Upper lobe of left lung (tissue), 6 donors: ENCODE measurements around the gene ATAD1. TPM values are rescaled to one million over a fixed set of nuclear protein-coding genes. Genes with fewer than 3 reads are reported as not detected.
A peak's percentile ranks its signal among the peaks of the same experiment; 100 is the strongest.

Source experiments
- ATAC-seq, 2 donors: fragments of 200-7000 bp; cut with Tn5 transposase; one replicate each; pipeline ENCODE4 v1.9.1; 2022; ENCODE audit warnings: mild to moderate bottlenecking in 2 of 2, moderate library complexity in 2 of 2; ENCODE audit not compliant: low FRiP score in 2 of 2
- DNase-seq, 2 donors: peaks; one replicate each; pipeline ENCODE4 v3.0.0-alpha.2; 2019 to 2020
- H3K27ac ChIP-seq, 4 donors: fragments of 200-600 bp; sonication (generic); one replicate each; pipeline ENCODE4 v1.5.1; 2016 to 2019
- H3K27me3 ChIP-seq, 4 donors: fragments of 200-600 bp; sonication (generic); one replicate each; pipeline ENCODE4 v1.5.1; 2017 to 2019
- H3K36me3 ChIP-seq, 4 donors: fragments of 200-600 bp; sonication (generic); one replicate each; pipeline ENCODE4 v1.5.1; 2016 to 2019
- H3K4me1 ChIP-seq, 4 donors: fragments of 200-600 bp; sonication (generic); one replicate each; pipeline ENCODE4 v1.5.1; 2018 to 2019
- H3K4me3 ChIP-seq, 4 donors: fragments of 200-600 bp; sonication (generic); one replicate each; pipeline ENCODE4 v1.5.1; 2017 to 2019; ENCODE audit warnings: mild to moderate bottlenecking in 2 of 4, moderate library complexity in 1 of 4
- H3K9me3 ChIP-seq, 4 donors: fragments of 200-600 bp; sonication (generic); one replicate each; pipeline ENCODE4 v1.5.1; 2018 to 2019
- EP300 ChIP-seq, 4 donors: sonication (generic); formaldehyde crosslinking; IDR thresholded peaks; one replicate each; pipeline ENCODE4 v1.5.1; 2017; ENCODE audit warnings: antibody characterized with exemption in 4 of 4, control low read depth in 2 of 4
- POLR2A ChIP-seq, 4 donors: fragments of 450-650 bp; IDR thresholded peaks; one replicate each; pipeline ENCODE4 v1.5.1; 2016 to 2017; ENCODE audit warnings: antibody characterized with exemption in 4 of 4, mild to moderate bottlenecking in 2 of 4
- POLR2AphosphoS5 ChIP-seq, 2 donors: sonication (generic); formaldehyde crosslinking; IDR thresholded peaks; one replicate each; pipeline ENCODE4 v1.5.1; 2017; ENCODE audit warnings: antibody characterized with exemption in 2 of 2
- WGBS, 2 donors: methylation state at CpG; one replicate each; pipeline ENCODE4 v1.1.5; 2017 to 2018; 5-methylcytosine and 5-hydroxymethylcytosine counted together
- total RNA-seq, 6 donors: library from RNA; depleted of rRNA in 4 of 6; stranded (reverse); fragments of >200 nt in 4 of 6; gene quantifications; one replicate each; pipeline versions ENCODE4 v1.1.0 to v1.2.1, GENCODE V29; 2016 to 2021
- TF ChIP-seq, protein P1 (sequence below), 6 experiments: fragments of 450-650 bp in 4 of 6; fragments of 200-600 bp in 2 of 6; sonication (generic) in 2 of 6; IDR thresholded peaks; one replicate each; pipeline ENCODE4 v1.5.1; 2016 to 2019; ENCODE audit warnings: antibody characterized with exemption in 6 of 6
- donor health status: DM: no; HTN: no; CAD: no; lungs with moderate emphysema.
- donor health status: DM: no; HTN: yes; CAD: no; lungs with severe emphysema.

ATAD1 gene
- total RNA-seq, 6 donors from 2014 or later, result 6.3 to 66.9 (median 36.2) TPM

DNA sequence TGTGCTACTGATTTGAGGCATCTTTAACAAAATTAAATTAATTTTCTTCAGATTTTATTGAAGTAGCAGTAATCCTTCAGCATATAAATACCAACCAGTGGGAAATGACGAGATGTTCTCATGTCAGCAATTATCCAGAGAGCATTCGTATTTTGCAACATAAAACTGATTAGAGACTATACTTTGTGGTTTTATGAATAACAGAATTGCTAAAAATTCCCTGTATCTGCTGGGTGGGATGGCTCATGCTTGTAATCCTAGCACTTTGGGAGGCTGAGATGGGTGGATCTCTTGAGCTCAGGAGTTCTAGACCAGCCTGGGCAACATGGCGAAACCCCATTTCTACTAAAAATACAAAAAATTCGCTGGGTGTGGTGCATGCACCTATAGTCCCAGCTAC is 56.9 kb downstream of the ATAD1 start:
- Histone ChIP-seq H3K27ac (no peak overlapping the region), H3K27me3 (no peaks in the 10 kb centered on the region), H3K4me1 (no peaks in the 10 kb centered on the region), H3K36me3 (peaks cover 0 to 25% (median 1%) of the 10 kb centered on the region in 4 donors), H3K9me3 (no peaks in the 10 kb centered on the region), H3K4me3 (no peak overlapping the region)
- DNase-seq (no peak), ATAC-seq (no peak)
- 88 to 91% methylated on average over 4 of the region's 4 CpGs for WGBS, 2 donors
- TF ChIP-seq POLR2AphosphoS5 (IDR thresholded peaks at IDR 0.05) (no peak), POLR2A (IDR thresholded peaks at IDR 0.05) (no peak), EP300 (IDR thresholded peaks at IDR 0.05) (no peak)
- TF ChIP-seq, protein P1, sequence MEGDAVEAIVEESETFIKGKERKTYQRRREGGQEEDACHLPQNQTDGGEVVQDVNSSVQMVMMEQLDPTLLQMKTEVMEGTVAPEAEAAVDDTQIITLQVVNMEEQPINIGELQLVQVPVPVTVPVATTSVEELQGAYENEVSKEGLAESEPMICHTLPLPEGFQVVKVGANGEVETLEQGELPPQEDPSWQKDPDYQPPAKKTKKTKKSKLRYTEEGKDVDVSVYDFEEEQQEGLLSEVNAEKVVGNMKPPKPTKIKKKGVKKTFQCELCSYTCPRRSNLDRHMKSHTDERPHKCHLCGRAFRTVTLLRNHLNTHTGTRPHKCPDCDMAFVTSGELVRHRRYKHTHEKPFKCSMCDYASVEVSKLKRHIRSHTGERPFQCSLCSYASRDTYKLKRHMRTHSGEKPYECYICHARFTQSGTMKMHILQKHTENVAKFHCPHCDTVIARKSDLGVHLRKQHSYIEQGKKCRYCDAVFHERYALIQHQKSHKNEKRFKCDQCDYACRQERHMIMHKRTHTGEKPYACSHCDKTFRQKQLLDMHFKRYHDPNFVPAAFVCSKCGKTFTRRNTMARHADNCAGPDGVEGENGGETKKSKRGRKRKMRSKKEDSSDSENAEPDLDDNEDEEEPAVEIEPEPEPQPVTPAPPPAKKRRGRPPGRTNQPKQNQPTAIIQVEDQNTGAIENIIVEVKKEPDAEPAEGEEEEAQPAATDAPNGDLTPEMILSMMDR (IDR thresholded peaks at IDR 0.05), result no peak

DNA sequence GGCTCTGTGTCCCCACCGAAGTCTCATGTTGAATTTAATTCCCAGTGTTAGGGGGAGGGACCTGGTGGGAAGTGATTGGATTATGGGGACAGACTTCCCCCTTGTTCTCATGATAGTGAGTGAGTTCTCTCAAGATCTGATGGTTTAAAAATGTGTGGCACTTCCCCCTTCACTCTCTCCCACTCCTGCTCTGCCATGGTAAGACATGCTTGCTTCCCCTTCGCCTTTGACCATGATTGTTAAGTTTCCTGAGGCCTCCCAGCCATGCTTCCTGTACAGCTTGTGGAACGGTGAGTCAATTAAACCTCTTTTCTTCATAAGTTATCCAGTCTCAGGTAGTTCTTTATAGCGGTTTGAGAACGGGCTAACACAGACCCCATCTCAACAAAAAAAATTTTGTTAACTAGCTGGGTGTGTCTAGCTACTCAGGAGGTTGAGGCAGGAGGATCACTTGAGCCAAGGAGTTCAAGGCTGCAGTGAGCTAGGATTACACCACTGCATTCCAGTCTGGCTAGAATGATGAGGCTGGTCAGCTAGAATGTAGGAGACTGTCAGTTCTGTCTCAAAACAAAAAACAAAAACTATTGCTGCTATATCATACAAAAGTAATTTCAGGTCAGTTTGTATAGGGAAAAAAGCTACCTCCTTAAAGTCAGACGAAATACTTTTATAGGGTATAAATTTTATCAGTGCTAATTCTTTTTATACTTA is 57.7 kb downstream of the ATAD1 start:
- WGBS, 2 donors, result 67 to 69% methylated on average over 6 of the region's 6 CpGs
- H3K4me1 ChIP-seq, result no peaks in the 10 kb centered on the region
- ATAC-seq, result peak in 1 of 2 donors; percentile 28
- TF ChIP-seq, protein P1 (IDR thresholded peaks at IDR 0.05), result no peak
- TF ChIP-seq POLR2AphosphoS5 (IDR thresholded peaks at IDR 0.05) (no peak), EP300 (IDR thresholded peaks at IDR 0.05) (no peak), POLR2A (IDR thresholded peaks at IDR 0.05) (no peak)
- H3K4me3 ChIP-seq, result no peak overlapping the region
- DNase-seq, result peak in 1 of 2 donors; percentile 28
- peaks cover 0 to 28% (median 4%) of the 10 kb centered on the region in 4 donors for H3K36me3 ChIP-seq
- no peaks in the 10 kb centered on the region for H3K9me3 ChIP-seq
- H3K27ac ChIP-seq, result no peak overlapping the region
- no peaks in the 10 kb centered on the region for H3K27me3 ChIP-seq

DNA sequence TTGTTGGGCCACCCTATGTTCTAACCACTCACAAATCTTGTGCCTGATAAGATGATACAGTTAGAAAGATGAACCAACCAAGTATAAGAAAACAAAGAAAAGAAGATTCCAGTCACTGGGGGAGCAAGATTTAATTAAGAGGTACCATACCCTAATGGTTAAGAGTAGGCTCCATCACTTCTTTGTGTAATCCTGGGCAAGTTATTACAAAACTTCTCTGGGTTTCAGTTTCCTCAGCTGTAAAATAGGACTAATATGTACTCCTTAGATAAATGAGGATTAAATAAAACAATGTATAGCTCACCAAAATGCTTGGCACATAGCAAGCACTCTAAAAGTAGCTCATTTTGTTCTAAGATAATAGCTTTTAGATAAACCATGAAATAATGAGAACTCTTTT is 58.5 kb downstream of the ATAD1 start:
- peaks cover 0 to 30% (median 4%) of the 10 kb centered on the region in 4 donors for H3K36me3 ChIP-seq
- TF ChIP-seq, protein P1 (IDR thresholded peaks at IDR 0.05), result no peak
- no peak for TF ChIP-seq POLR2AphosphoS5 (IDR thresholded peaks at IDR 0.05)
- TF ChIP-seq POLR2A (IDR thresholded peaks at IDR 0.05), result no peak
- TF ChIP-seq EP300 (IDR thresholded peaks at IDR 0.05), result no peak
- no peak overlapping the region for H3K27ac ChIP-seq
- DNase-seq (no peak), ATAC-seq (no peak)
- H3K4me3 ChIP-seq, result no peak overlapping the region
- H3K9me3 ChIP-seq, result no peaks in the 10 kb centered on the region
- no peaks in the 10 kb centered on the region for H3K4me1 ChIP-seq
- no peaks in the 10 kb centered on the region for H3K27me3 ChIP-seq

DNA sequence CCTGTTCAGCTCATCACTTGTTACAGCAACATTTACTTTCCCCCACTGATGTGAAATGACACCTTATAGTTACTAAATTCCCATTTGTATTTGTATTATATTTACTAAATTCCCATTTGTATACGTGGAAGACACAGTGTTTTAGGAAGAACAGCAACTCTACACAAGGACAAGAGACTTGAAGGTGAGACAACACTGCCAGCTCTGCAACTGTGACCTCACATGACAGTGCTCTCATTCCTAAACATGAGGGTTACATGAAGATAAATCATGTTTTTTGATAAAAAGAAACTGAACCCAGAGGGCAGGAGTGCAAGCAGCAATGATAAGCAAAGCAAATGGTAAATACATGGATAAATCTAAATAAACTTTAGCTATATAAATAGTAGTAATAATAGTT is 60.3 kb downstream of the ATAD1 start:
- ATAC-seq (no peak), DNase-seq (no peak)
- H3K9me3 ChIP-seq, result no peaks in the 10 kb centered on the region
- H3K27me3 ChIP-seq, result no peaks in the 10 kb centered on the region
- peaks cover 0 to 26% (median 6%) of the 10 kb centered on the region in 4 donors for H3K36me3 ChIP-seq
- no peak overlapping the region for H3K4me3 ChIP-seq
- WGBS, 2 donors, result 84 to 93% methylated on average over 1 of the region's 1 CpG
- no peak overlapping the region for H3K27ac ChIP-seq
- TF ChIP-seq, protein P1 (IDR thresholded peaks at IDR 0.05), result no peak
- TF ChIP-seq POLR2A (IDR thresholded peaks at IDR 0.05), result no peak
- TF ChIP-seq EP300 (IDR thresholded peaks at IDR 0.05), result no peak
- H3K4me1 ChIP-seq, result no peaks in the 10 kb centered on the region
